HCT116 (cell line): Measurements from ENCODE around the gene PRKAG2. TPM values are rescaled to one million over a fixed set of nuclear protein-coding genes. Genes with fewer than 3 reads are reported as not detected.

Source experiments
- ATAC-seq: fragments of 200-7000 bp; cut with Tn5 transposase; 2 replicates; pipeline ENCODE4 v1.9.1; 2020; ENCODE audit warnings: mild to moderate bottlenecking, moderate library complexity
- BruUV-seq: library from RNA; stranded (reverse); fragments of 400-500 nt; replicated peaks from 2 replicates; lab custom pipeline; 2021; lab: Mats Ljungman, UMichigan
- CTCF ChIA-PET: fragments of 300-600 bp; sonication (Branson Sonifier 250); formaldehyde crosslinking; loops from one replicate; lab custom pipeline; 2021; ENCODE audit warnings: antibody characterized with exemption; lab: Charles Lee
- POLR2A ChIA-PET: fragments of 300-600, 350-600 bp; sonication (Branson Sonifier 250); formaldehyde crosslinking; loops from one replicate; lab custom pipeline; 2021; ENCODE audit warnings: antibody characterized with exemption; lab: Charles Lee
- RAD21 ChIA-PET, 2 experiments: fragments of 300-600 bp; sonication (Branson Sonifier 250); formaldehyde crosslinking; loops; one replicate each; lab custom pipeline; 2023; ENCODE audit warnings: low total read pairs in 2 of 2; ENCODE audit not compliant: uncharacterized antibody in 2 of 2, unreplicated experiment in 2 of 2, low non-redundant PET in 1 of 2; lab: Charles Lee
- DNase-seq: peaks from one replicate; pipeline ENCODE4 v3.0.0-alpha.2; 2010; ENCODE audit warnings: low read depth, low spot score
- H2AFZ ChIP-seq: fragments of 200-600 bp; shearing (Covaris generic), sonication (generic); 2 replicates; pipeline ENCODE4 v1.6.1; 2017; ENCODE audit warnings: low read depth, mixed run types, mixed read lengths, antibody characterized with exemption, low read length; ENCODE audit not compliant: poor library complexity, severe bottlenecking
- H3K27ac ChIP-seq: 2 replicates; pipeline ENCODE4 v1.5.1; 2012; ENCODE audit warnings: low read depth, low read length
- H3K27me3 ChIP-seq: fragments of 200-600 bp; sonication (generic); 2 replicates; pipeline ENCODE4 v1.6.1; 2016; ENCODE audit warnings: mixed run types, low read length, mixed read lengths; ENCODE audit not compliant: insufficient read depth
- H3K36me3 ChIP-seq, 2 experiments: fragments of 200-500 bp in 1 of 2; fragments of 200-600 bp in 1 of 2; sonication (Bioruptor generic) in 1 of 2; sonication (generic) in 1 of 2; 2 replicates each; pipeline versions ENCODE4 v1.5.1 to v1.6.1; 2014 to 2016; ENCODE audit warnings: low read length in 2 of 2, inconsistent platforms in 1 of 2, mixed read lengths in 1 of 2, mixed run types in 1 of 2; ENCODE audit not compliant: insufficient read depth in 2 of 2, control insufficient read depth in 1 of 2
- H3K4me1 ChIP-seq, 2 experiments: fragments of 200-600 bp in 1 of 2; sonication (generic) in 1 of 2; 2 replicates each; pipeline versions ENCODE4 v1.5.1 to v1.6.1; 2012 to 2017; ENCODE audit warnings: low read length in 2 of 2, inconsistent platforms in 1 of 2, mild to moderate bottlenecking in 1 of 2, mixed read lengths in 1 of 2, mixed run types in 1 of 2, moderate library complexity in 1 of 2; ENCODE audit not compliant: insufficient read depth in 2 of 2, control insufficient read depth in 1 of 2
- H3K4me2 ChIP-seq: fragments of 200-600 bp; sonication (generic); 2 replicates; pipeline ENCODE4 v1.6.1; 2017; ENCODE audit warnings: mixed run types, low read length, mixed read lengths
- H3K4me3 ChIP-seq, 2 experiments: fragments of 200-600 bp in 1 of 2; sonication (generic) in 1 of 2; replicated peaks in 1 of 2; 2 replicates each; pipeline ENCODE4 v1.5.1; 2011 to 2016; ENCODE audit warnings: low read length in 2 of 2, control low read depth in 1 of 2, low read depth in 1 of 2, mild to moderate bottlenecking in 1 of 2, mixed read lengths in 1 of 2, mixed run types in 1 of 2
- H3K79me2 ChIP-seq: fragments of 200-600 bp; sonication (generic); 2 replicates; pipeline ENCODE4 v1.6.1; 2017; ENCODE audit warnings: mild to moderate bottlenecking, mixed run types, low read length, moderate library complexity, mixed read lengths; ENCODE audit not compliant: insufficient read depth
- H3K9ac ChIP-seq: fragments of 200-600 bp; sonication (generic); 2 replicates; pipeline ENCODE4 v1.6.1; 2016; ENCODE audit warnings: low read length, mixed read lengths
- H3K9me2 ChIP-seq: fragments of 200-600 bp; sonication (generic), shearing (Covaris generic); 2 replicates; pipeline ENCODE4 v1.6.1; 2017; ENCODE audit warnings: mixed run types, mild to moderate bottlenecking, moderate library complexity; ENCODE audit not compliant: insufficient read depth
- H3K9me3 ChIP-seq, 2 experiments: fragments of 200-500 bp in 1 of 2; fragments of 200-600 bp in 1 of 2; sonication (Bioruptor generic) in 1 of 2; sonication (generic) in 1 of 2; 2 replicates each; pipeline ENCODE4 v1.6.1; 2014 to 2017; ENCODE audit warnings: low read length in 2 of 2, mixed read lengths in 2 of 2, inconsistent platforms in 1 of 2, low read depth in 1 of 2, mild to moderate bottlenecking in 1 of 2, mixed run types in 1 of 2, moderate library complexity in 1 of 2; ENCODE audit not compliant: control insufficient read depth in 1 of 2, insufficient read depth in 1 of 2
- H4K20me1 ChIP-seq: fragments of 200-600 bp; sonication (generic), shearing (Covaris generic); 2 replicates; pipeline ENCODE4 v1.6.1; 2017; ENCODE audit warnings: mixed run types, mild to moderate bottlenecking, moderate library complexity; ENCODE audit not compliant: insufficient read depth
- ATF3 ChIP-seq: IDR thresholded peaks from 2 replicates; pipeline ENCODE4 v1.6.1; 2012
- CBX3 ChIP-seq: IDR thresholded peaks from 2 replicates; pipeline ENCODE4 v1.6.1; 2012; ENCODE audit warnings: low read depth
- CTCF ChIP-seq, 3 experiments: fragments of 200-600 bp in 1 of 3; sonication (generic) in 1 of 3; IDR thresholded peaks in 2 of 3; conservative IDR thresholded peaks in 1 of 3; 2 replicates each; pipeline ENCODE4 v1.5.1; 2012 to 2017; ENCODE audit warnings: low read depth in 2 of 3, low read length in 2 of 3, antibody characterized with exemption in 1 of 3, borderline replicate concordance in 1 of 3, control low read depth in 1 of 3, mild to moderate bottlenecking in 1 of 3, mixed read lengths in 1 of 3, mixed run types in 1 of 3, moderate library complexity in 1 of 3; ENCODE audit not compliant: insufficient read depth in 1 of 3
- ELF1 ChIP-seq: IDR thresholded peaks from 2 replicates; pipeline ENCODE4 v1.6.1; 2012; ENCODE audit warnings: low read depth, borderline replicate concordance
- EZH2 ChIP-seq: fragments of 200-600 bp; sonication (generic); IDR thresholded peaks from 2 replicates; pipeline ENCODE4 v1.6.1; 2017; ENCODE audit warnings: antibody characterized with exemption, mixed run types
- FOSL1 ChIP-seq: IDR thresholded peaks from 2 replicates; pipeline ENCODE4 v1.6.1; 2012; ENCODE audit warnings: low read depth
- JUND ChIP-seq: IDR thresholded peaks from 2 replicates; pipeline ENCODE4 v1.6.1; 2012
- MAX ChIP-seq: IDR thresholded peaks from 2 replicates; pipeline ENCODE4 v1.6.1; 2012
- POLR2AphosphoS5 ChIP-seq: IDR thresholded peaks from 2 replicates; pipeline ENCODE4 v1.6.1; 2011; ENCODE audit warnings: mild to moderate bottlenecking, low read depth, low read length, moderate library complexity
- SIN3A ChIP-seq: IDR thresholded peaks from 2 replicates; pipeline ENCODE4 v1.6.1; 2012; ENCODE audit warnings: low read depth
- SP1 ChIP-seq: IDR thresholded peaks from 2 replicates; pipeline ENCODE4 v1.6.1; 2012; ENCODE audit warnings: low read depth
- SRF ChIP-seq: IDR thresholded peaks from 2 replicates; pipeline ENCODE4 v1.6.1; 2012; ENCODE audit warnings: low read depth
- YY1 ChIP-seq: IDR thresholded peaks from 2 replicates; pipeline ENCODE4 v1.6.1; 2011; ENCODE audit warnings: low read length, low read depth, moderate library complexity, mild to moderate bottlenecking; ENCODE audit not compliant: insufficient replicate concordance; ENCODE audit errors: extremely low read depth
- ZBTB33 ChIP-seq: IDR thresholded peaks from 2 replicates; pipeline ENCODE4 v1.6.1; 2011; ENCODE audit warnings: mild to moderate bottlenecking, low read length, moderate library complexity; ENCODE audit not compliant: insufficient replicate concordance; ENCODE audit errors: extremely low read depth
- ZFX ChIP-seq: fragments of 450-650 bp; IDR thresholded peaks from 2 replicates; pipeline ENCODE4 v1.6.1; 2017
- ZNF274 ChIP-seq: fragments of 200-500 bp; sonication (Bioruptor generic); IDR thresholded peaks from 2 replicates; pipeline ENCODE4 v1.6.1; 2014; ENCODE audit warnings: mild to moderate bottlenecking, low read depth, low read length, inconsistent platforms
- intact Hi-C: fragments of 100-400 bp; cut with micrococcal nuclease; formaldehyde crosslinking; loops from 2 replicates; pipeline ENCODE4 v1.10.0; 2022
- total RNA-seq: library from RNA; stranded (reverse); gene quantifications from one replicate; pipeline ENCODE4 v1.2.1, GENCODE V29; 2021; ENCODE audit not compliant: unreplicated experiment

The PRKAG2 gene
- total RNA-seq, 1 experiment from 2014 or later: 23.6 TPM

- H3K79me2 ChIP-seq: no peaks in the 10 kb centered on the region
- no peaks in the 10 kb centered on the region for H3K27me3 ChIP-seq
- no peaks in the 10 kb centered on the region for H3K9me2 ChIP-seq
- H3K9ac ChIP-seq: no peak overlapping the region
- H2AFZ ChIP-seq: no peak overlapping the region
- ATAC-seq: no peak
- H3K4me3 ChIP-seq: no peak overlapping the region
- H3K36me3 ChIP-seq: no peaks in the 10 kb centered on the region
- no peaks in the 10 kb centered on the region for H4K20me1 ChIP-seq
- ChIA-PET CTCF (no interaction called here), RAD21 (no interaction called here), POLR2A (no interaction called here)
- TF ChIP-seq ZNF274: no peak
- no peak for TF ChIP-seq SIN3A
- TF ChIP-seq POLR2AphosphoS5: no peak
- TF ChIP-seq ZBTB33: no peak
- no peak for TF ChIP-seq ATF3
- no peak for TF ChIP-seq YY1
- no peak for TF ChIP-seq ZFX
- no peak for TF ChIP-seq MAX
- no peak for TF ChIP-seq ELF1
- TF ChIP-seq JUND: no peak
- no peak for TF ChIP-seq FOSL1
- no peak for TF ChIP-seq EZH2
- TF ChIP-seq SP1: no peak
- no peak for TF ChIP-seq SRF
- no peak for TF ChIP-seq CBX3
- TF ChIP-seq CTCF (IDR thresholded peaks at IDR 0.05 in 2 of 3, conservative IDR thresholded peaks at IDR 0.05 in 1 of 3; ENCODE audit: borderline replicate concordance in 1 of 3, insufficient read depth in 1 of 3, low read depth in 2 of 3, low read length in 2 of 3): no peak
- no peak overlapping the region for H3K27ac ChIP-seq
- intact Hi-C loops: no loop called here
- BruUV-seq: no TSS peak
- peaks cover 6 to 29% of the 10 kb centered on the region in 2 experiments; a peak in 3 of 4 replicates for H3K4me1 ChIP-seq
- H3K9me3 ChIP-seq: no peaks in the 10 kb centered on the region
- no peak for DNase-seq
- H3K4me2 ChIP-seq: no peak overlapping the region
These were observed 4.1 kb downstream of the PRKAG2 start for GRCh38 chr7:151872531-151873401.
